Medulla oblongata (tissue), 1 donor: ENCODE results near the gene GOLGA8G.
"Not testable (repeated sequence)": the region's sequence is repeated elsewhere in the genome, so short reads cannot be mapped to it uniquely, and the experiment has no call there.

ENCODE experiments used
- DNase-seq: peaks from one replicate; pipeline ENCODE4 v3.0.0-alpha.2; 2015; ENCODE audit errors: extremely low spot score

Gene GOLGA8G, protein sequence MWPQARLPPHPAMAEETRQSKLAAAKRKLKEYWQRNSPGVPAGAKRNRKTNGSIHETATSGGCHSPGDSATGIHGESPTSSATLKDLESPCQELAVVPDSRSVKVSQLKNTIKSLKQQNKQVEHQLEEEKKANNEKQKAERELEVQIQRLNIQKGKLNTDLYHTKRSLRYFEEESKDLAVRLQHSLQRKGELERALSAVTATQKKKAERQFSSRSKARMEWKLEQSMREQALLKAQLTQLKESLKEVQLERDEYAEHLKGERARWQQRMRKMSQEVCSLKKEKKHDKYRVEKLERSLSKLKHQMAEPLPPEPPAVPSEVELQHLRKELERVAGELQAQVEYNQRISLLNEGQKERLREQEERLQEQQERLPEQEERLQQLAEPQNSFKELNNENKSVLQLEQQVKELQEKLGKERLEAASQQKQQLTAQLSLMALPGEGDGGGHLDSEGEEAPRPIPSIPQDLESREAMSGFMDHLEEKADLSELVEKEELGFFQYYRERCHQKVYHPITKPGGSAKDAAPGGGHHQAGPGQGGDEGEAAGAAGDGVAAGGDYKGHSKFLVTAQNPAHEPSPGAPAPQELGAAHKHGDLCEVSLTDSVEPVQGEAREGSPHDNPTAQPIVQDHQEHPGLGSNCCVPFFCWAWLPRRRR

GRCh38 chr15:28532954-28533353 is at the start of gene GOLGA8G:
Gene GOLGA8G (minus strand): TSS chr15:28532971. CDS start chr15:28532909, 62 bp downstream.
- DNase-seq = not testable (repeated sequence)

- DNase-seq = not testable (repeated sequence)
Observed at GRCh38 chr15:28573351-28573750, 40.6 kb upstream of the GOLGA8G start.

- DNase-seq = not testable (repeated sequence)
Observed at GRCh38 chr15:28553268-28553667, 20.5 kb upstream of the GOLGA8G start, which contains the start of gene GOLGA6L25. Gene GOLGA6L25 (plus strand): TSS chr15:28553568. CDS start chr15:28553629, 61 bp downstream.

DNA sequence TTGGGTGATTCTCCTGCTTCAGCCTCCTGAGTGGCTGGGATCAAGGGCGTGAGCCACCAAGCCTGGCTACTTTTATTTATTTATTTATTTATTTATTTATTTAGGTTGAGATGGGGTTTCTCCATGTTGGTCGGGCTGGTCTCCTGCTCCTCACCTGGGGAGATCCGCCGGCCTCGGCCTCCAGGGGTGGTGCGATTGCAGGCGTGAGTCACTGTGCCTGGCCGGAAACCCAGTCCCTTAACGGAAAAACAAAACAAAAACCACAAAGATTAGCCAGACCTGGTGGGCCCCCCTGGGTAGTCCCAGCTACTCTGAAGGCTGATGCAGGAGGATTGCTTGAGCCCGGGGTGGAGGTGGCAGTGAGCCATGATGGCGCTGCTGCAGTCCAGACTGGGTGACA is 17.6 kb downstream of the GOLGA8G start:
- not testable (repeated sequence) for DNase-seq

- DNase-seq = not testable (repeated sequence)
Observed at GRCh38 chr15:28514128-28514527, 18.6 kb downstream of the GOLGA8G start.

DNA sequence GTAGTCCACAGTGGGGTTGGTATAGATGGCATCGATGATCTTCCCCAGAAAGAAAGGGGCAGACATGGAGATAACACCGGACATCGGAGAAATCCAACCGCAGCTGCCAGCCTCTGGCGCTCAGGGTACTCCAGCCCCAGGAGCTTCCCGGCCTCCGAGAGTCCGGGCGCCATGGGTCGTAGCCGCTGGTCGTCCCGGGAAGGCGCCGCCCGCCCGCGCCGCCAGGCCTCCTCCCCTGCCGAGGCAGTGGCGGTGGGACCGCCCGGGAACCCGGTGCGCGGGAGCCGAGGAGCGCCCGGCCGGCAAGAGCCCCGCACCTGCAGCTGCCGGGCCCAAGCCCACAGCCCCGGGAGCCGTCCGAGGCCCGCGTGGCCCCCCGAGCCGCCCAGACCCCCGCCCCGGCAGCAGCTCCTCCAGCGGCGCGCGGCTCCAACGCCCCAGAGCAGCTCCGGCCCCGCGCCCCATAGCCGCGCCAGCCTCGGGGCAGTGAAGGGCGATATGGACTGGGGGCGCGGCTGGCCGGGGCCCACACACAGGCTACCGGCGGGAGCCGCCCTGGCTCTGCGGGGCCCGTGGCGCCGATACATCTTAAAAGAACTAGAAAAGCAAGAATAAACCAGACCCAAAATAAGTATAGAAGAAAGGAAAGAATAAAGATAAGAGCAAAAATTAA is 24.4 kb downstream of the GOLGA8G start:
- DNase-seq = not testable (repeated sequence)

DNA sequence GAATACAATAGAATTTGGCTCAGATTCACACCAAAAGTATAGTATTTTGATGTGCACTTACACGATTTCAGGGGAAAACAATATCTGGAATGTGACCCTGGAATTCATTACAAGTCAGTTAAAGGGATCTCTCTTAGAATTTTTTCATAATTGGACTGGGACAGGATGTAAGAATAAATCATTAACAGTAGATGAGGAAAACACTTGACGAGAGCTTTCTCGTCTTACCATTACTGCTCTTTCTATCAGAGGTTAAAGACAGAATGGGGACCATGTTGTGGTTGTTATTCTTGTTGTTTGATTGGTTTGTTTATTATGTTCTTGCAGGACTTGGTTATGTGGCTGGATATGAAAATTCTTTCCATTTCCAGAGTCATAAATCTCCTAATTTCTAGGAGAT is 51.4 kb downstream of the GOLGA8G start:
- DNase-seq = not testable (repeated sequence)
